Cardiac septum (tissue), 1 donor: Measurements from ENCODE around the gene KIRREL3. TPM values are rescaled to one million over a fixed set of nuclear protein-coding genes. Genes with fewer than 3 reads are reported as not detected.
A peak's percentile ranks its signal among the peaks of the same experiment; 100 is the strongest.

Experiments used
- DNase-seq: peaks from one replicate; pipeline ENCODE4 v3.0.0-alpha.2; 2020; ENCODE audit warnings: low spot score
- intact Hi-C: fragments of 100-400 bp; cut with DNase I; formaldehyde crosslinking; loops from one replicate; pipeline ENCODE4 v1.14.0; 2022
- total RNA-seq: library from RNA; stranded (reverse); fragmentation: NEBNext Ultra II Directional; extraction: Animal tissue kit (Norgen Biotek cat#: 25700); gene quantifications from one replicate; pipeline ENCODE4 v1.2.1, GENCODE V29; 2021
- donor health status: DM: no; HTN: no; CAD: no.

The KIRREL3 gene
- total RNA-seq, 1 donor from 2014 or later = 0.30 TPM

GRCh38 chr11:126704096-126704495 is 296.5 kb downstream of the KIRREL3 start:
- intact Hi-C loops = no loop called here

GRCh38 chr11:126703662-126704061 is 296.9 kb downstream of the KIRREL3 start:
- intact Hi-C loops = no loop called here
- no peak for DNase-seq

More at GRCh38 chr11:126704096-126704495, 296.5 kb downstream of the KIRREL3 start:
- DNase-seq = no peak

- intact Hi-C loops = no loop called here
- no peak for DNase-seq
These were observed 297.6 kb downstream of the KIRREL3 start for GRCh38 chr11:126702987-126703386.

DNA sequence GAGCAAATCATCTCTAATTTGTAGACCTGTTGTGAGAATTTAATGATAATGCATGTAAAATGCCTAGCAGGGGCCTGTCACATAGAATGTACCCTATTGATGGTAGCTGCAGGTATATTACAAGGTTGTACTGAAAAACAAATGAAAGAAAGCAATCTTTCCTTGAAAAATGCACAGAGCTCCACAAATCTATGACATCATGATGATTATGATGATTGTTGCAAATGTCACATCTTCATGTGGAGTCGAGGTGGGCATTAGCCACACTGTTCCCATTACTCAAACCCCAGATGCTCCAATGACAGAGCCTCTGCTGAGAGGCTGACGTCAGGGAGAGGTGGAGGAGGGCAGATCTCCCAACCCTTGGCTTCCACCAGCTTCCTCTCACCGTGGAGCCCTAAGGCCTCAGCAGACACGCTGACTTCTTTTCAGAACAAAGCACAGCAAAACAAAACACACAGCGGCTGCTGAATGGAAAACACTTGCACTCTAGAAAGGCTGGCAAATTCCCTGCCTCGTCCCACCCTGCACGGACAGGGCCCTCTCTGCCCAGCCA is 298.3 kb downstream of the KIRREL3 start:
- DNase-seq = no peak
- intact Hi-C loops = no loop called here

DNA sequence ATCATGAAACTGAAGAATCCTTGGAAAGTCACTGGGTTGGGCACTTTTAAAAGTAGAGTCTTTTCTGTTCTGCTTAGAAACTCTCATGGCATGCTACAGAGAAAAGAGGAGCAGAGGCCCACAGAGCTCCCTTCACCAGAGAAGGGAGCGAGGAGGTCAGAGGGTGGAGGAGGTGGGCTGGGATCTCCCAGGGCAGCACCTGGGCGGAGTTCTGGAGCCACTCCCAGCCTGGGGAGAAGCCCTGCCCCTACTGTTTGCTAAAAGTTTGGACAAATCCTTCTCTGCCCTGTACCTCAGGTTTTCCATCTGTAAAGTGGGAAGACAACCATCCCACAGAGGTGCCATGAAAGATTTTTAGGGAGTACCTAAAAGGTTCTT is 299.1 kb downstream of the KIRREL3 start:
- intact Hi-C loops = no loop called here
- DNase-seq = no peak

GRCh38 chr11:126700768-126701519 is 299.6 kb downstream of the KIRREL3 start:
- no peak for DNase-seq

GRCh38 chr11:126698576-126698975 is 302.0 kb downstream of the KIRREL3 start:
- DNase-seq = no peak
- intact Hi-C loops = no loop called here

More at GRCh38 chr11:126700768-126701519, 299.6 kb downstream of the KIRREL3 start:
- intact Hi-C loops = no loop called here

- intact Hi-C loops = no loop called here
- DNase-seq = no peak
These were observed 302.6 kb downstream of the KIRREL3 start for GRCh38 chr11:126697936-126698335.

DNA sequence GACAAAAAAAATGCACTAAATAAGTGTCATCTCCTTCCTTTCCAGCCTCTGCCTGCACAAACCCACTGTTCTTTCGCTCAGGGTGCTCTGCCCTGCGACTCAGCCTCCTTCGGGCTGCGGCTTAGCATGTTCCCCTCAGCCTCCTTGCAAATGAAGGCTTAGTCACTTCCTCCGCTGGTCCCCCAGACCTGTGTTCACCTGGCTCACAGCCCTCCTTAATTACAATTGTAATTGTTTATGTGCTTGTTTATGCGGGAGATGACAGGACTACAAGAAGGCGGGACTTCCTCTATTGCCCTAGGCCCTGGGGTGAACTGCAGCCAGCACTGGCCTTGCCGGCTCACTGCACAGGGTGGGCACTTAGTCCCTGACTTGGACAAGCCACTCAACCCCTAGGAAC is 303.6 kb downstream of the KIRREL3 start:
- no peak for DNase-seq
- intact Hi-C loops = no loop called here

GRCh38 chr11:126695293-126695692 is 305.3 kb downstream of the KIRREL3 start:
- DNase-seq = no peak
- intact Hi-C loops = no loop called here

- intact Hi-C loops = no loop called here
- peak; percentile 12 for DNase-seq
These were observed 306.4 kb downstream of the KIRREL3 start for GRCh38 chr11:126694065-126694625.

DNA sequence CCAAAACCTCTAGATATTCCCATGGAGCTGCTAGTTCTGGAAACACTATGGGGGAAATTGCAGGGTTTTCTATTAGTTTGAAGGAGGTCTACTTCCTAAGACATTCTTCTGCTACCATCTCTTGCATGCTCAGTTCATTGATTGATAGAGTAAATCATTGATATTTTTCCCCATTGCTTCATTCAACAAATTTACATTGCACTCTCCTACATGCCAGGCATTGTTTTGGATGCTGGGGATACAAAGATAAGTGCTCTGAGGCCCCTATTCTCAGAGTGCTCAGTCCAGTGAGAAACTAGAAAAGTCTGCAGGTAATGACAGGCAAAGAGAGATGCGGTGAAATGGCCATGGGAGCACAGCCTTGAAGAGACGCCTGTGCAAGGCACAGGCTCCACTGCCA is 313.1 kb downstream of the KIRREL3 start:
- DNase-seq = no peak
- intact Hi-C loops = no loop called here

DNA sequence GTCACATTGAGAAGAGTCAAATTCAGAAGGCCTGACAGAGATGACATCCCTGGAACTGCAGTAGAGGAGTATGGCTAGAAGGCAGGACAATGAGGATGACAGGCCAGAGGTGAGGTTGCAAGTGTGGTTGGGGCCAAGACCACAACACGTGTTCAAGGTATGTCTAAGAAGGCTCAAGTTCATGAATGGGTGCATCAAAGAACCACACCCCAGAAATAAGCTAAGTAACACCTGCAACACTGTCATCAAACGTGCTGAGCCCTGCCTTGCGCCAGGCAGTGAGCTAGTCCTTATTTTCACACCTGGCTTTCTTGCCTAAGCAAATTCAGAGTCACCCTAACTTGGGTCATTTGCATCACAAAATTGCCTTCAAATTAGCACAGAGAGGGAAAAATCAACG is 313.6 kb downstream of the KIRREL3 start:
- DNase-seq = no peak
- intact Hi-C loops = no loop called here

GRCh38 chr11:126683766-126684728 is 316.5 kb downstream of the KIRREL3 start:
- DNase-seq = no peak
- intact Hi-C loops = no loop called here

- intact Hi-C loops = no loop called here
- no peak for DNase-seq
These were observed 318.0 kb downstream of the KIRREL3 start for GRCh38 chr11:126682590-126682989.

DNA sequence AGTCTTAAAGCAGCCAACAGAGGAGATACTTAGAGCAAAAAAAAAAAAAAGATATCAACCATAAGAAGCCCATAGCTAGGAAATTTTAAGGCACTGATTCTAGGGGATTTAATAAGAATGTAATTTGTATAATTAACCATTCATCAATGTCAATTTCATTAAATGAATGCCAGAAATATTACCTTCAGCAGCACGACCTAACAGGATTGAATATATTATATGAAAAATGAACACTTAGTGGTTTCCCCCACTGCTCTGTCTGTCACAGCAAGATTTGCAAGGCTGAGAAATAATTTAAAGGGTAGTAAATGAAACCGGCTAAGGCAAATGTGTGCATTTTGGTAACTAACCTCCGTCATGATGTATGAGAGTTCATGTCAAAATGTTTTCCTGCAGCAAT is 319.9 kb downstream of the KIRREL3 start:
- intact Hi-C loops = no loop called here
- DNase-seq = no peak

DNA sequence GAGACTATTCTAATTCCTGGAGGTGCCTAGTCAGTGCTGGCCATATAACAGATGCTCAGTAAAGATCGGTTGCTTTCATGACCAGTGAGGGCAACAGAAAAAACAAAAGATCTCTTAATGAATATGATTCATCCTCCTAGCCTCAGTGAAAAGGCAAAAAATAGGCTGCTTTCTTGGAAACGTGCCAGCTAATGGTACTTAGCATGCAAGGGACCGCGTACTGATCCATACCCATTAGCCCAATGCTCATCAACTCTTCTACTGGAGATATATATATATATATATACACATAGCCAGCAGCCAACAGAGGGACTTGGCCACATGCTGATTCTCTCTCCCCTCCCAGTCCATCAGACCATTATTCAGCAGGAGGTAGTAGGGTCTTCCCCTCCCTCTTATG is 320.4 kb downstream of the KIRREL3 start:
- intact Hi-C loops = no loop called here
- no peak for DNase-seq

DNA sequence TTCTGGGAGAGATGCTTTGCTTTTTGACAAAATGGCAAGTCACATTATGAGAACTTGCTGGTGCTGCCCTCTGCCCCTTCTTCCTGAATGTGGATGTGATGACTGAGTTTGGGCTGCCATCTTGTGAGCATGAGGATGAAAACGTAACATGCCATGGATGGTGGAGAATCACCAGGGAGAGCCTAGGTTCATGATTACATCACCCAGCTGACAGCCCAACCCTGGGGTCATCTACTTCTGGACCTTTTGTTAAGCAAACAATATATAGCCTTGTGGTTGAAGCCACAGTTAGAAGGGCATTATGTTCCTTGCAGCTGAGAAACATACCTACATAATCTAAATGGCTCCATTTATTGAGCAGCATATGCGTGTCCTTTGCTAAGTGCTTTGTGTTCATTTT is 321.5 kb downstream of the KIRREL3 start:
- intact Hi-C loops = no loop called here
- no peak for DNase-seq

DNA sequence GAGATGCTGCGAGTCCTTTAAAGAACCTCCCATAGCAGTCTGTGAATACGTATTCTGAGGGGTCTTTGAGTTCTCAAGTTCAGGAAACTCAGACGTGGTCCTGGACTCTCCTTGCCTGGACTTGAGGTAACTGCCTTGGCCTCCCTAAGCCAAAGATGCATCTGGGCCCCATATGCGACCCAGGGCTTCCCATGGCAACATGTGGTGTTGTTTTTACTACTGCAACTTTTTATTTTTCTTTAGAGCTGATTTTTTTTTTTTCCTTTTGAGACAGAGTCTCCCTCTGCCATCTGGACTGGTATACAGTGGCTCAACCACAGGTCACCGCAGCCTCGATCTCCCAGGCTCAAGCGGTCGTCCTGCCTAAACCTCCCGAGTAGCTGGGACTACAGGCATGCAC is 324.0 kb downstream of the KIRREL3 start:
- DNase-seq = no peak
- intact Hi-C loops = no loop called here

- DNase-seq = no peak
- intact Hi-C loops = no loop called here
These were observed 327.3 kb downstream of the KIRREL3 start for GRCh38 chr11:126673319-126673718.
